LNCAP (cell line): Measurements from ENCODE around the gene CDKAL1.

Experiments
- CTCF ChIP-seq: fragments of 450-650 bp; IDR thresholded peaks from 2 replicates; pipeline ENCODE4 v1.5.1; 2017; ENCODE audit warnings: mild to moderate bottlenecking

Gene CDKAL1

GRCh38 chr6:21214738-21215448 is 680.6 kb downstream of the CDKAL1 start:
- TF ChIP-seq CTCF = no peak

GRCh38 chr6:21219241-21219640 is 685.0 kb downstream of the CDKAL1 start:
- no peak for TF ChIP-seq CTCF

GRCh38 chr6:21219856-21220255 is 685.6 kb downstream of the CDKAL1 start:
- TF ChIP-seq CTCF = no peak

- TF ChIP-seq CTCF = no peak
Observed at GRCh38 chr6:21220271-21220987, 686.2 kb downstream of the CDKAL1 start.

GRCh38 chr6:21222656-21223055 is 688.4 kb downstream of the CDKAL1 start:
- TF ChIP-seq CTCF = no peak

GRCh38 chr6:21225912-21226311 is 691.7 kb downstream of the CDKAL1 start:
- no peak for TF ChIP-seq CTCF

- TF ChIP-seq CTCF = no peak
Observed at GRCh38 chr6:21227486-21227885, 693.2 kb downstream of the CDKAL1 start.
